GM10266 (cell line): ENCODE results near the gene TOMT.
"Not testable (repeated sequence)": the region's sequence is repeated elsewhere in the genome, so short reads cannot be mapped to it uniquely, and the experiment has no call there.

Source experiments
- DNase-seq: peaks from one replicate; pipeline ENCODE4 v3.0.0; 2012; ENCODE audit errors: extremely low spot score
- CTCF ChIP-seq: IDR thresholded peaks from 2 replicates; pipeline ENCODE4 v1.5.1; 2012; ENCODE audit warnings: mild to moderate bottlenecking, low read depth; ENCODE audit not compliant: control insufficient read depth, insufficient read depth; ENCODE audit errors: missing control alignments

TOMT gene

GRCh38 chr11:72150882-72151281 lies 45.2 kb downstream of the TOMT start:
- DNase-seq, result no peak
- TF ChIP-seq CTCF, result no peak

- not testable (repeated sequence) for DNase-seq
Measured at GRCh38 chr11:72153874-72154273, 48.1 kb downstream of the TOMT start.

GRCh38 chr11:72154816-72155215 lies 49.1 kb downstream of the TOMT start:
- DNase-seq, result no peak
- TF ChIP-seq CTCF, result no peak

DNA sequence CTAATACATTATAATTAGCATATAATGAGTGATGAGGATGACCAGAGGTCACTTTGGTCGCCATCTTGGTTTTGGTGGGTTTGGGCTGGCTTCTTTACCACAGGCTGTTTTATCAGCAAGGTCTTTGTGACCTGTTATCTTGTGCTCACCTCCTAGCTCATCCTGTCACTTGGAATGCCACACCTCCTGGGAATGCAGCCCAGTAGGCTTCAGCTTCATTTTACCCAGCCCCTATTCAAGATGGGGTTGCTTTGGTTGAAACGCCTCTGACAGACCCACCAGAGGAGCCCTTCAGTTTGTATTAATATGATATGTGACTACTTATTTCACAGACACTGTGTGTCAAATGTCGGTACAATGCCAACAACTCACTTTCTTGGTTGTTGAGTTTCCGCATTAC lies 50.0 kb downstream of the TOMT start:
- DNase-seq, result no peak
- TF ChIP-seq CTCF, result no peak

DNA sequence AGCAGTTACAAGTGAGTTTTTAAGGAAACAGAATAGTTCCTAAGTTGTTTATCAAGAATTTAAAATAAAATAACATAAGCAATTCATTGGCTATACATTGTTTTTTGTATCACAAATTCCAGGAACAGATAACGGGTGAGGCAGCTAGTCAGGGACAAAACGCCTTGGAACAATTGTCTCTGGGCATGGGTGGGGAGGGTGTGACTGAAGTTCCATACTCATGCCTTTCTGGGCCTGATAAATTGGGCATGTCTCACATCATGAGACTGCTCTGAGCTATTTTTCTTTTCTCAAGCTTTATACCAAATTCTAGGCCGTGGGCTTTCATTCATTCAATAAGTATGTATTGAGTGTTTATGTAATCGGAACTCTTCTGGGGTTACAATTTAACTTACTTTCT lies 51.4 kb downstream of the TOMT start:
- no peak for TF ChIP-seq CTCF
- no peak for DNase-seq
